Measurements from ENCODE around the gene PLXNA2.

The PLXNA2 gene

GRCh38 chr1:208002078-208002477 is 242.1 kb downstream of the PLXNA2 start:
- TF ChIP-seq GATA2 (IDR thresholded peaks at IDR 0.05; ENCODE audit: low read depth, low read length) (no peak), GATA3 (IDR thresholded peaks at IDR 0.05; ENCODE audit: low read depth, low read length) (no peak)

DNA sequence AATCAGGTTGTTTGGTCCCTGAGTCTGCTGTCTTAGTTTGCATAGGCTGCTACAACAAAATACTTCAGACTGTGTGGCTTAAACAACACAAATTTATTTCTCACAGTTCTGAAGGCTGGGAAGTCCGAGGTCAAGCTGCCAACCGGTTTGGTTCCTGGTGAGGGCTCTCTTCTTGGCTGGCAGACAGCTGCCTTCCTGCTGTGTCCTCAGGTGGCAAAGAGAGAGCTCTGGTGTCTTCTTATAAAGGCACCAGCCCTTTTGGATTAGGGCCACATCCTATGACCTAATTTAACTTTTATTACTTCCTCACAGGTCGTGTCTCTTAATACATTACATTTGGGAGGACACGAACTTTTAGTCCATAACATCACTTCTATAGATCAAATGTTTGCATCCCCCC is 243.7 kb downstream of the PLXNA2 start:
- no peak for TF ChIP-seq GATA3 (IDR thresholded peaks at IDR 0.05; ENCODE audit: low read depth, low read length)
- TF ChIP-seq GATA2 (IDR thresholded peaks at IDR 0.05; ENCODE audit: low read depth, low read length), result no peak

DNA sequence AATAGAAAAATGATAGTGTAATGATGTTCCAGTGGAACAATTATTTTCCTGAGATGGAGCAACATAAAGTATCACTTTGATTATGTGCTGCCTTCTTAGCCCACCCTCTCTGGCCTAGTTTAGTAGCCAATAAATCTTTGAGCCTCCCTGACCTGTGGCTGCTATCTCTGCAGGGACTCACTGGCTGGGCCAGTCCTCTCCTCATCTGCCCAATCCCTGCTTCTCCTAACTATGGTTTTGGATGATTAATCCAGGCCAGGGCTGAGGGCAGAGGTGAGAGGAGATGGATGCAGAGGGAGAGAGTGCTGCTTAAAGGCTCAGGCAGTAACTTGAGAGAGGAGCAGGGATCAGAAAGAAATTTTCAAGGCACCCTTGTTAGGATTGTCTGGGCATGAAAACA is 244.2 kb downstream of the PLXNA2 start:
- TF ChIP-seq GATA2 (IDR thresholded peaks at IDR 0.05; ENCODE audit: low read depth, low read length), result no peak
- TF ChIP-seq GATA3 (IDR thresholded peaks at IDR 0.05; ENCODE audit: low read depth, low read length), result no peak

DNA sequence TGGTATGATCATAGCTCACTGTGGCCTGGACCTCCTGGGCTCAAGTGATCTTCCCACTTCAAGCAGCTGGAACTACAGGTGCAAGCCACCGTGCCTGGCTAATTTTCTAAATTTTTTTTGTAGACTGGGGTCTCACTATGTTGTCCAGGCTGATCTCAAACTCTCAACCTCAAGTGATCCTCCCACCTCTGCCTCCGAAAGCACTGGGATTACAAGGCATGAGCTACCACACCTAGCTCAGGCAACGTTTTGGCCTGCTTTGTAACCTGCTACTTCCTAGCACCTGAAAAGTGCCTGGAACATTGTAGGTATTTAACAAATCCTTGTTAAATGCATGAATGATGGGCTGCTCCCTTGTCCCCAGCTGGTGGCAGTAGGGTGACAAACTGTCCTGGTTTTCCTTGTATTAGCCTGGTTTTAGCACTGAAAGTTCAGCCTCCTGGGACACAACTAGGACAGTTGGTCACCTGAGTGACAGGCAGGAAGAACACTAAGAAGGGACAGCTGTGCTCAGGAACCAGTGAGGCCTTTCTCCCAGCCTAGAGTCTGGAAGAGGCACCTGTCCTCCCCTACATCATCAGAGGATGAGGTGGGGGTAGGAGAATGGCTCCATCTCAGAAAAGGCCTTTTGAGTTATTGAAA is 244.8 kb downstream of the PLXNA2 start:
- TF ChIP-seq GATA2 (IDR thresholded peaks at IDR 0.05; ENCODE audit: low read depth, low read length), result no peak
- TF ChIP-seq GATA3 (IDR thresholded peaks at IDR 0.05; ENCODE audit: low read depth, low read length), result no peak

- no peak for TF ChIP-seq GATA2 (IDR thresholded peaks at IDR 0.05; ENCODE audit: low read depth, low read length)
- no peak for TF ChIP-seq GATA3 (IDR thresholded peaks at IDR 0.05; ENCODE audit: low read depth, low read length)
These were observed 245.5 kb downstream of the PLXNA2 start for GRCh38 chr1:207998691-207999090.

DNA sequence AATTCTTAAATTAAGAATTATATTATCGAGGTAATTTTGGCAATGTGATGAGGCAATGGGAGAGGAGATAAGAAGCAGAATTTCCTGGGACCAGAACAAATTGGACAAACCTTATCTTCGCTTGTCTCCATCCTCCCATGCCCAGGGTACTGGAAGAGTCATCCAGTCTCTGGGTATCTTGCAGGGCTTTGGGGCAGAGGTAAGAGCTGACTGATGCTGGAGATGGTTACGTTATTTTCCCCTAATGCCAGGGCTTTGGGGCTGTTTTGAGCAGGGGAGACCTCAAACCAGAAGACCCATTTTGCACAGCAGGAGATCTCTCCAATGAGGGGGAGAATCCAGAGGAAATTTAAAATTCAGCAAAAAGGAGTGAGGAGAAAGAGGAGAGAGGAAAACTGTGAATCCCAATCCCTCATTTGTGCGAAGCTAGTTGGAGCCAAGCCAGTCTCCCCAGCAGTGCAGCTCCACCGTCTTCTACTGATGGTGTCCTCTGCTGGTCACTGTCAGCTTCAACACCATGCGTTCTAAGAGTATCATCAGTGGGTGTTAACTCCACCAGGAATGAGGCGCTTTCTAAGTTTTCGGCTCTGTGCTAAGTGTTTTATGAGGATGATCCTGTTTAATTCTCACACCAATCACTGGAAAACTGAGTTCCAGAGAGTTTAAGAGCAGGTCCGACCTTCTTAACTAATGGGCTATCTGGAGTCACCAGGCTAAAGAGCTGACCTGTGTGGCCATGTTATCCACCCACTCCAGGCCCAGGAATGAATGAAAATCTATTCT is 246.5 kb downstream of the PLXNA2 start:
- TF ChIP-seq GATA3 (IDR thresholded peaks at IDR 0.05; ENCODE audit: low read depth, low read length) (no peak), GATA2 (IDR thresholded peaks at IDR 0.05; ENCODE audit: low read depth, low read length) (no peak)

GRCh38 chr1:207996636-207997035 is 247.5 kb downstream of the PLXNA2 start:
- TF ChIP-seq GATA3 (IDR thresholded peaks at IDR 0.05; ENCODE audit: low read depth, low read length) (no peak), GATA2 (IDR thresholded peaks at IDR 0.05; ENCODE audit: low read depth, low read length) (no peak)

DNA sequence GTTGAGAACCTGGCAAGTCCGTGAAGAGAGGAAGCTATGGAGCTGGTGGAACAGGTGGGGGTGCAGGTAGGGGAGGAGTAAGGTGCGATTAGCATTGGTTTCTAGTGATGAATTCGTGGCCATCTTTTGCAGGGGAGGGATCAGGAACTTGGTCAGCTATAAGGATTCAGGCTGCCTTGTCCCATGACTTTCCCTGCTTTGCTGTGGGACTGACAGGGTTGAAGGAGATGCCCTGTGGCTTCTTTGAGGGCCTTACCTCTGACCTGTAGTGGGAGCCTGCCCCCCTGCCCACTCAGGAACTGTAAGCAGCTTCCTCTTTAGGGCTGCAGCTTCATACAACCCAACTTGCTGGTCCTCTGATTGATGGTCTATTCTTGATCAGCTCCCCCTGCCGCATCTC is 248.6 kb downstream of the PLXNA2 start:
- TF ChIP-seq GATA3 (IDR thresholded peaks at IDR 0.05; ENCODE audit: low read depth, low read length), result no peak
- no peak for TF ChIP-seq GATA2 (IDR thresholded peaks at IDR 0.05; ENCODE audit: low read depth, low read length)

- no peak for TF ChIP-seq GATA2 (IDR thresholded peaks at IDR 0.05; ENCODE audit: low read depth, low read length)
- no peak for TF ChIP-seq GATA3 (IDR thresholded peaks at IDR 0.05; ENCODE audit: low read depth, low read length)
These were observed 250.4 kb downstream of the PLXNA2 start for GRCh38 chr1:207993477-207994445.

- no peak for TF ChIP-seq GATA2 (IDR thresholded peaks at IDR 0.05; ENCODE audit: low read depth, low read length)
- no peak for TF ChIP-seq GATA3 (IDR thresholded peaks at IDR 0.05; ENCODE audit: low read depth, low read length)
These were observed 251.4 kb downstream of the PLXNA2 start for GRCh38 chr1:207992677-207993236.

DNA sequence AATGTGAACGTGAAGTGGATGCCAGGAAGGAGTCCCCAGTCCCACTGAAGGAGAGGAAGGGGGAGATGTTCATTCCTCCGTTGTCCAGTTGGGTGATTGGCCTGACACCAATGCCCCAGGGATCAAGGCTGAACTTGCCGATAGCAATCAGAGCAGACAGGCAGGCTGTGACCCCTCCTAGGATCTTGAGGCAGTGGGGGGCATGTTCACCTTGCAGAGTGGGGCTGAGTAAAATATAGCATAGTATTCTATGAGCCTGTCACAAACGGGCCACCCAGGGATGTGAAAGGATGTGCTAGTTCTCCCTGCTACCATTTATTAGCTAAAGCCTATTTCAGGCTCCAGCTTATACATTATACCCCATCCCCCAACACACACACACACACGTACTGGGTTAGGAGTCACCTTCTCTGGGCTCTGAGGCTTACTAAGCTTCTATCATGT is 252.6 kb downstream of the PLXNA2 start:
- TF ChIP-seq GATA2 (IDR thresholded peaks at IDR 0.05; ENCODE audit: low read depth, low read length), result no peak

DNA sequence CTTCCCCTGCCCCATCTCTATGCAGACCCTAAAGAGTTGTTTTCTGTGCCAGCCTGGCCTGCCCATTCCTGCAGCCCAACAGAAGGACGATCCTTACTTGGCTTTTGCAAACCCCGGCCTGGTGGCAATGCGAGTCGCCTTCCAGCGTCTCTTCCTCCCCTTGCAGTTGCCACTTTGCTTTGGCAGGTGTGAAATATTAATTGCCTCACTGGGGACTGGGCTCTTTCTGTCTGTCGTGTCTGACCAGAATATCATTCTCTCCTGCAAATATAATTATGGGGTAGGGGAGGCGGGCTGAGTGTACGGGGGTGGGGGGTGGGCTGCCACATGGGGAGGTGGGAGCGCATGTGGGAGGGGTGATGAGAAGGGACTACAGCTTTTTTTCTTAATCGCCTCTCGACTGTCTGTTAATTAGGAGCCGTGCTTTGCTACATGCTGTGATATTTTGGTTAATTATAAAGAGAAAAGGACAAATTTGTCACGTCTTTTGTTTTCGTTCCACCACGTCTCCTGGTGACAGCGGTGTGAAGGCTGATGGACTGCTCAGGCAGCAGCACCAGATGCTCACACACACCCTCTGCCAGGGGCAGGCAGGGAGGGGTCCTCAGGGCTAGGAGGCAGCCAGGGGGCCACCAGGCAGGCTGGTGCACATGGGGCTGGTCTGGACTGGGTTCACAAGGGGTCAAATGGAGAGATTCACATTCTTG is 253.2 kb downstream of the PLXNA2 start:
- TF ChIP-seq GATA2 (IDR thresholded peaks at IDR 0.05; ENCODE audit: low read depth, low read length) (no peak), GATA3 (IDR thresholded peaks at IDR 0.05; ENCODE audit: low read depth, low read length) (no peak)

GRCh38 chr1:207990455-207990854 is 253.7 kb downstream of the PLXNA2 start:
- TF ChIP-seq GATA2 (IDR thresholded peaks at IDR 0.05; ENCODE audit: low read depth, low read length) (no peak), GATA3 (IDR thresholded peaks at IDR 0.05; ENCODE audit: low read depth, low read length) (no peak)
